GM23248 (cell line): ENCODE data around the gene MARCHF3.

ENCODE experiments used
- EZH2 ChIP-seq: fragments of 200-600 bp; sonication (generic); IDR thresholded peaks from 2 replicates; pipeline ENCODE4 v1.6.1; 2018; ENCODE audit warnings: antibody characterized with exemption, mild to moderate bottlenecking; ENCODE audit not compliant: insufficient read depth, poor library complexity, severe bottlenecking
- EZH2phosphoT487 ChIP-seq: fragments of 200-600 bp; sonication (generic); IDR thresholded peaks from 2 replicates; pipeline ENCODE4 v1.6.1; 2018; ENCODE audit warnings: antibody characterized with exemption, moderate library complexity, mild to moderate bottlenecking, low read depth; ENCODE audit not compliant: insufficient read depth

DNA sequence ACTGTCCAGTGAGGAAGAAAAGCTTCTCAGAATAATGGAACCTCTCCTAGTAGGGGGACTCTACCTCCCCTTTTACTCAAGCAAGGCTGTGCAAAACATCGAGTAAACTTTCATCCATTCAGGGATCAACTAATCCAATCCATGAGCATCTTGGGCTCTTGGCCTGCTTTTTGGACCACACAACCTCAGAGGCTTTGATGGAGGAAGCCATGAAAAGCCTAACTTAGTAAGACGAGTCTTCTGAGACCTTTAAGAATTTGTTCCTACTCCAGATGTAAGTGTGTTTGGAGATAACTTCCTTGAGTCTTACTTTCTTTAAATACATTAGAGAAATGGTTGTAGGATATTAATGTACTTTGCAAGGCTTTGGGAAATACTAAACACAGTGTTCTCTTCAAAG is 49.1 kb downstream of the MARCHF3 start:
- TF ChIP-seq EZH2 (no peak), EZH2phosphoT487 (no peak)
